Islet precursor cell (in vitro differentiated cells): ENCODE measurements around the gene NEK2.
A peak's percentile ranks its signal among the peaks of the same experiment; 100 is the strongest.
"Not testable (repeated sequence)": the region's sequence is repeated elsewhere in the genome, so short reads cannot be mapped to it uniquely, and the experiment has no call there.

Experiments
- DNase-seq: peaks from one replicate; pipeline ENCODE4 v3.0.0-alpha.2; 2018

The NEK2 gene

DNA sequence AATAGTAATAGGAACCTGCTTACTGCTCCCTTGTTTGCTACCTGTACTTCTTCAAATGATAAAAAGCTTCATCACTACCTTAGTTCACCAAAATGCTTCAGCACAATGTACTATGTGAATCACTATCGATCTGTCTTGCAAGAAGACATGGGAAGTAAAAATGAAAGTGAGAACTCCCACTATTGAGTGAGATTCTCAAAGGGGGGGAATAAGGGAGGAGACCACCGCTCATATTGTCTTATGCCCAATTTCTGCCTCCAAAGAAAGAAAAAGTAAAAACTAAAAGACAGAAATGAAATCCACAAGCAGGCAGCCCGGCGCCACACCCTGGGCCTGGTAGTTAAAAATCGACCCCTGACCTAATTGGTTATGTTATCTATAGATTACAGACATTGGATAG, 18.5 kb upstream of the NEK2 start:
- DNase-seq = not testable (repeated sequence)

DNA sequence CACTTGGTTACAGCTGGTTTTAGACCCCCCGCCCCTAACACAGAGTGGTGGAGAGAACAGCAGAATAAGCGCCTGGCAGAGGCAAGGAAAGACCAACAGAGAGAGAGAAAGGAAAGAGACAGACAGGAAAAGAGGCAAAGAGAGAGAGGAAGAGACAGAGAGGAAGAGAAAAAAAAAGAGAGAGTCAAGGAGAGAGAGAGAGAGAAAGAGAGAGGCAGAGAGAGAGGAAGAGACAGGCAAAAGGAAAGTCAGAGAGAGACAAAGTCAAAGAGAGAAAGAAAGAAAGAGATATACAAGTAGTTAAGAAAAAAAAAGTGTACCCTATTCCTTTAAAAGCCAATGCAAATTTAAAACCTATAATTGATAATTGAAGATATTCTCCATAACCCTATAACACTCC, 13.0 kb upstream of the NEK2 start:
- DNase-seq = no peak

DNA sequence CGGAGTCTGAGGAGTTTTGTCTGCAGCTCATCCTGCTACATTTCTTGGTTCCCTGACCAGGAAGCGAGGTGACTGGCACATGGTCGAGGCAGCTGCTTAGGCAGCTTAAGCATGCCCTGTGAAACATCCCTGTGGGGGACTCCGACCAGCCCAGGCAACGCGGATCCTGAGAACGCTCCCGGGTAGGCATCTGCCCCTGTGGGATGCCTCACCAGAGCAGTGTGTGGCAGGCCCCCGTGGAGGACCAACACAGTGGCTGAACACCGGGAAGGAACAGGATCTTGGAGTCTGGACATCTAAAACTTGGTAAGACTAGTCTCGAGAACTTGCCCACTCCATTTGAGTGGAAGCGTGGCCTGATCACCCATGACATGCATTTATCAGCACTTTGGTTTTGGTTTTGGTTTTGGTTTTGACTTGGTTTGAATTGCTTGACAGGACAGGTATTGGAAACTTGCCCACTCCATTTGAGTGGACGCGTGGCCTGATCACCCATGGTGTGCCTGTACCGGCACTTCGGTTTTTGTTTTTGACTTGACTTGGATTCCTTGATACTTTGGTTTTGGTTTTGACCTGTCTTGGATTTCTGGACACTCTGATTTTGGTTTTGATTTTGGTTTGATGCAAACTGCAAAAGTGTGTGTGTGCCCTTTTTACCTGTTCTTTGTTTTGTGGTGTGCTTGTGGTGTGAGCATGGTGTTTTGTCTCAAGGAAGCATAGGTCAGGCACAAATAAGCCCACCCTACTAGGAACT, 12.2 kb upstream of the NEK2 start:
- no peak for DNase-seq

DNA sequence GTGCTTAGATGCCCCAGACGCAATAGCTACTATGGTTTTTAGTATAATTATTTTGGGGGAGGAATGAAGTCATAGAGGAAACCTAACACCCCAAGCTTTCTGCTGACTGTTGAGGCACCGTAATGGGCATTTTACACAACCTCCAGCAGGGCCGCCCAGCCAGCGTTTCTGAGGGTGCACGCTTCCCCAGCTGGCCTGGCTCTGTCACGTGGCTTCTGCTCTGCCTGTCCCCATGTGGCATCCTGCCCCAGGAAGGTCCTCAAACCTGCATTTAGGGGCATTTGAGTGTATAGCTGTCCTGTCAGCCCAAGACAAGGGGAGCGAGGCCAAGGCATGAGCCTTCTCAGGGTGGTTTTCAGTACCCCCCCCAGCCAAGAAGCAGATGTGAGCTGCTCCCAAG, 10.4 kb upstream of the NEK2 start:
- DNase-seq = no peak

DNA sequence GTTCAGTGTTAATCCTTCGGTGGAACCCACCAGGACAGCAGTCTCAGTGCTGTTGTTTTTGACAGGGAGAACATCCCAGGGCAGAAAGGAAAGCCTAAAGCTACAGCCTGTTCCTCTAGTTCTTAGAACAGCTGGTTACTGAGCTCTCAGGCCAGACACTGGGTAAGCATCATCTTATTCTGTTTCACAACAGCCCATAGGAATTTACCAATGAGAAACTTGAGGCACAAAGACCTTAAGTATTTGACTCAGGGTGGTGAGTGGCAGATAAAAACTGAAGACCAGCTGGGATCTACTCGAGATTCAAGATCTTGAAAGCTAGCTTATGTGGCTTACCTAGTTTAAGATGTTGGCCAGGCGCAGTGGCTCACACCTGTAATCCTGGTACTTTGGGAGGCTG, 9.4 kb upstream of the NEK2 start:
- DNase-seq = no peak

DNA sequence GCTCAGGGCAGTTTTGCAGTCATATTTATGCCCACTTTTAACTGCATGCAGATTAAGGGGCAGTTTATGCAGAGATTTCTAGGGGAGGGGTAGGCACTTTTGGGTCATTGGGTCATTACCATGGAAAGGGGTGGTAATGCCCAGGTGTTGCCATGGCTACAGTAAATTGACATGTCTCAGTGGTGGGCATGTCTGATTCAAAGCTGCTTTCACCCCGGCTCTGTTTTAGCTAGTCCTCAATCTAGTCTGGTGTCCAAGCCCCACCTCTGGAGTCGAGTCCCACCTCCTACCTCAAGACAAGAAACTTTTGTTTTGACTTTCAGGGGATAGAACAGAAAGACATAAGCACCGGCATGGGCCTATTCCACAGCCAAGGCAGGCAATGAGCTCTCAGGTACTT, 8.9 kb upstream of the NEK2 start:
- no peak for DNase-seq

DNA sequence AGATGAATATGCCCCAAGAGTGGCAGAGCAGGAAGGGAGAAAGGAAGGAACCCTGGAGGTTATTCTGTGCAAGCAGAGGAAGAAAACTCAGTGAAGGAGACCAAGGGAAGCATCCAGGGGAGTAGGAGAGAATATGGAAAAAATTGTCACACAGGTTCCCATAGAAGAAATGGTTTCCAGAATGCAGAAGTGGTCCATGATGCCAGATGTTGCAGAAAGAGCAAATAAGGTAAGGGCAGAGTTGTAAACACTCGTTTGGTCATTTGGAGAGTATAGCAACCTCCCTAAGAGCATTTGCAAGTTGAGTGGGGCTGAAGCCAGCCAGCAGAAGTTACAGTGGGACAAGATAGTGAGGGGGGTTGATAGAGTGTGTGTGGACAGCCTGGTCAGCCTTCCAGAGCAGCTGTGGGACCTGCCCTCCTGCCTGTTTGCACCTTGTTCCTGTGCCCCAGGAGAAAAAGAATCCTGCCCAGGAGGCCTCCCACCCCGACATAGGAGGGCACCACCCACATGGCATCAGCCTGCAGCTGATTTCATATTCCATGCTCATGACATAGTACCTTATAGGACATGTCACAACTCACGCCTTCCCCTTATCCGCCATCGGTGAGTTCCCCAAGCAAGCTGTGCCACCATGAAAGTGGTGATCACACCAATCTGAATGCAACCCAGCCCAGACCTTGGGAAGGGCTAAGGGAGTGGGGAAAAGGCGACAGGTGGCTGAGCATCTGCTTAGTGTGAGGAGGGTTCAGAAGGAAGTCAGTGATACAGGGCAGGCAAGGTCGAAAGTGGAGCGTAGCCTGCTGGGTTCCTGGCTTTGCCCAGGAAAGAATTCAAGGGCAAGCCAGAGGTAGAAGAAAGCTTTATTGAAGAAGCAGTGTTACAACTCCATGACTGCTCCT, 8.2 kb upstream of the NEK2 start:
- DNase-seq = no peak

DNA sequence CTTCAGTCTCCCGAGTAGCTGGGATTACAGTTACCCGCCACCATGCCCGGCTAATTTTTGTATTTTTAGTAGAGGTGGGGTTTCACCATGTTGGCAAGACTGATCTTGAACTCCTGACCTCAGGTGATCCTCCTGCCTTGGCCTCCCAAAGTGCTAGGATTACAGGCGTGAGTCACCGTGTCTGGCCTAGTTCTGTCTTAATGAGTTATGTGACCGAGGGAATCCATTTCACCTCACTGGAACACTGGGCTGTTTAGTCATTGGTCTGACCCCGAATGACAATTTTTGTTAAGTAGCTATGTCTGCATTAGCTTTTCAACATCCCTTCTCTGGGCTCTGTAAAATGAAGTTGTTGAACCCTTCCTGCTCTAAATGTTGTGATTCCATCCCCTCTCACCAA, 6.8 kb upstream of the NEK2 start:
- DNase-seq = not testable (repeated sequence)

DNA sequence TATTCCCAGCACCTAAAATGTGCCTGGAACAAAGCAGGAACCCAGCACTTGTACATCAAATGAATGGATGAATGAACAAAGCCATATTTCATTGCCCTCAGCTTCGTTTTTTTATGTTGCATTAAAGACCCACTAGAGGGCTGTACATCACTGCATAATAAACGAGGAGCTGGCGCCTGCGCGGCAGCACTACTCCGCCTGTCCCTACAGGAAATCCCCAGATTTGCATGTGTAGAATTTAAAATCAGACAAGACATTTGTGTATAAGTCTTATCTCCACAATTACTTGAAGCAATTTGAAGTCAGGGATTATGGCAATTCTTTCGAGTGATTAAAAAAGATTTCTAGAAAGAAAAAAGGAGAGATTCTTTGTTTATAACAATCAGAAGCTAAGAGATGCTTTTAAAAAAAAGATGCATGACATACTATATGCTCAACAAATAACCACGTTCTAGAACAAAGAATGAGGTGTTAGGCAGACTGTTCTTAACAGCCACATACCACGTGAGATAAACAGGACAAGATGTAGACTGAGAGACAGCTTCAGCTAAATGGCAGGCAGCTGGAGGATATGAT, 5.4 kb upstream of the NEK2 start:
- peak; percentile 83 for DNase-seq

DNA sequence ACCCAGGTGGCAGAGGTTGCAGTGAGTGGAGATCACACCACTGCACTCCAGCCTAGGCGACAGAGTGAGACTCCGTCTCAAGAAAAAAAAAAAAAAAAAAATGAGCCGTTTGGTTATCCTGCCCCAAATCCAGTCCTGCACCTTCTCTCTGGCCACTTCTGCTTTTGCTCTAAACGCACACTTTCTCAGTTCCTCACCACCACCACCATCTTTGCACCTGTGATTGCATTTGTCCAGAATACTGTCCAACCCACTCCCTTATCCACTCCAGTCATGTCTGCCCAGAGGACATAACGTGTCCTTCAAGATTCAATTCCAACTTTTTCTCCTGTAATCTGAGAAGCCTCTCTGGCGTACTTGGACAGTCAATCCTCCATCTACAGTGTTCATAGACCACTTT, 2.2 kb upstream of the NEK2 start:
- DNase-seq = no peak

DNA sequence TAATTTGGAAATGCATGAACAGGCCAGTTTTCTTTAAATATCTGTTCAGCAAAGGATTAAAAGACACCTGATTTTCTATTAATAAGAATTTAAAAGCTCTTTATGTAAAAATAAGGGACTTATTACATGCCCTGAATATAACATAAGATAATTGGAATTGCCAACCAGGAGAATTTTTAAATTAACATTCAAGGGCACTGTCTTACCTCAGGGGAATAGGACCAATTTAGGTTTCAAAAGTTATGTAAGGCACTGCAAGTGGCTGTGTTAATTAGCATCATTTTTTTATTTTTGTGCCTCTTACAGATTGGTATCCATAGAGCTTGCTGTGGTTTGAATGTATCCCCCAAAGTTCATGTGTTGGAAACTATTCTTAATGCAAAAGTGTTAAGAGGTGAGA, 1.3 kb upstream of the NEK2 start:
- no peak for DNase-seq

DNA sequence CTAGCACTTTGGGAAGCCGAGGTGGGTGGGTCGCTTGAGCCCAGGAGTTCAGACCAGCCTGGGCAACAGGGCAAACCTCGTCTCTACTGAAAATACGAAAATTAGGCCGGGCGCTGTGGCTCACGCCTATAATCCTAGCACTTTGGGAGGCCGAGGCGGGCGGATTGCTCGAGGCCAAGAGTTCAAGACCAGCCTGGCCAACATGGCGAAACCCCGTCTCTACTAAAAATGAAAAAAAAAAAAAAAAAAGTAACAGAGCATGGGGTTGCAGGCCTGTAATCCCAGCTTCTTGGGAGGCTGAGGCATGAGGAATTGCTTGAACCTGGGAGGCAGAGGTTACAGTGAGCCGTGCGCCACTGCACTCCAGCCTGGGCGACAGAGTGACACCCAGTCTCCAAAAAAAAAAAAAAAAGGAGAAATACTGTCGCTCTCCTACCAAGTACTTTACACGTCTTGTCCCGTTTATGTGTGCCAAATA, 724 bp upstream of the NEK2 start:
- DNase-seq = no peak

DNA sequence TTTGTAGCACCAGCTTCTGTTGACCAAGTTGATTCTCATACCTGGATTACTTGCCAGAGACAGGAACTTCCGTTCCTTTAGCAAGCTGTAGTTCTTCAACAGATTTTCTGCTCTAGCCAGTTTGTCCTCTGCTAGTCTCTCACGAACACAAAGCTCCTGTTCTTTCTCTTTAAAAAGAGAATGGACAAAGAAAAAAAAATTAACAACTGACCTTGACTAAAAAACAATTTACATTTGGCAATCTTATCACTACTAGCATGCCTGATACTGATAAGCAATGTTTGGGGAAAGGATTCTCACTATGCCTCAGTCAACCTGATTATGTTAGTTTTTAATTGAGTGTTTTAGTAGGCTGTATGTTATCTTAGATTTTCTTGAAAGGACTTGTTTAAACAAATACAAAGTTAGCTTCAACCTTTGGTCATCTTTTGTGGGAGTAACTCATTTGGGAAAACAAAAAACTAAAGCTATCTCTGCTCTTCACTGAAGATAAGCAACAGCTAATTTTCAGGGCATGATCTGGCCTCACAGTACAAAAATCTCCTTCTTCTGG, 8.3 kb downstream of the NEK2 start:
- no peak for DNase-seq

DNA sequence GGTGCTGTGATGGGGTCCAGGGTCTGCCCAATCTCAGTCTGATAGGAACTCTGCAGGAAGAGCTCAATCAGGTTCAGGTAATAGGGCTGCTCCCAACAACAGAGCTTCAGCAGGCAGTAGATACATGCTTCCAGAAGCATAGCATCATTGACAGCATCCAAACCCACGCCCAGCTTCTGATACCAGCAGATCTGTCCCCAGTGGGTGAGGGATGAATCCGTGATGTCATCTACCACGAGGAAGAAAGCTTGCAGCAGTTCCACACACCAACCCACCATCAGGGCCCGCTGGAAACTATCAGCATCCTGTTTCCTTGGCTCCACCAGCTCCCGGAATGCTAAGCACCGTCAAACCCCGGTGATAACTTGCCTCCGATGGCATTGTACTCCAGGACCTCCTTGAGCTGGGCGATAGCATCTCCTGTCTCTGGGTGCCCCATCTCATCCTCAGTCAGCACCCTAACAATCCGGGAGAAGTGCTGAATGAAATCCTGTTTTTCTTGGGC, 14.7 kb downstream of the NEK2 start:
- DNase-seq = no peak

DNA sequence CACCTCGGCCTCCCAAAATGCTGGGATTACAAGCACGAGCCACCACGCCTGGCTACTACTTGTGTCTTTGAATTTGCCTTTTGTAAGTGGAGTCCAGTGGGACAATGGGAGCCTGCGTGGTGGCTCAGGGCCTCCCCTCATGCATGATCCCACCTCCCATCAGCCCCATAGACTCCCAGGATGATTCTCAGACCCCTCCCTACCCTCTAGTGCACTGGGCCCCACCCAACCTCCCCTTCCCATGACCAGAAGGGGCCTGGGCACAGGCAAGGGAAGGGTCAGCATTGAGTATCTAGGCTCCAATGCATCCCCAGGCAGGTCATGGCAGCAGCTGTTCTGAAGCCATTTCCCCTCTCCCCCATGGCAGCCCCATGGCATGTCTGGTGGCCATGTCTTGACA, 18.7 kb downstream of the NEK2 start:
- no peak for DNase-seq

DNA sequence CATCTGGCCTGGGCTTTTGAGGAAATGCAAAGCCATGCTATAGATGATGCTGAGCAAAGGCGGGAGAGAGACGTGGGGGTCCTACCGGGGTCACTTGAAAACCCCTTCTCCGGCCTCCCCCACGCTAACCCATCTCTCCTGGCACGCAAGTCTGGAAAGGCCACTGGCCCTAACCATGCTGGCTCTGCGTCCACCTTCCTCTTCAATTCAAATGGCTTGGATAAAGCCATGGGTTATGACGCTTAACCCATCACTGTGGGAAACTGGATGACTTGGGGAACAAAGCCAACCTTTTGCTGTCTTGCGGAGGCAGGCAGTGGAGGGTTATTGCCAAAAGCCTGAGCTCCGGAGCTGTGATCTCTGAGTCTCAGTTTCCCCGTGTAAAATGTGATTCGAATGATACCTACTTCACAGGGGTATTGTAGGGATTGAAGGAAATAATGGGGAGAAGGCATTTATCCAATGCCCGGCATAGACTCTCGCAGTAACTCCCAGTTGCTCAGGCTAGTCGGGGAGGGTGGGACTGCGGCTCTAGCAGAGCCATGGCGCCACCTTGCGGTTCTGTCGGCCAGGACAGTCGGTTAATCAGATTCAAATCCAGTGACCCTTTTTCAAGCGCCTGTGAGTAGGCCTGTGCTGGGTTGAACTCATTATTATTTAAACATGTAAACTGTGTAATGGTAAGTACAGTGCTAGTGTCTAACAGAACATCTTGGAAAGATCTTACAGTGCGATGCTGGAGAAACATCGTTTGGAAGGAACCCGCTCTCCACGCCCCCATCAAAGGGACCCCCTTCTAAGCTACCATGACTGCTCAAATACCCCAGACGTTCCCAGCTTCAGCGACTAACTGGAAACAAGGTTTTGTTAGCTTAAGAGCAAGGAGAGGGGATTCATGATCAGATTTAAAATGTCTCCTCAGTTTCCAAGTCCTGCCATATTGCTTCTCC, 20.3 kb downstream of the NEK2 start:
- peak; percentile 91 for DNase-seq

DNA sequence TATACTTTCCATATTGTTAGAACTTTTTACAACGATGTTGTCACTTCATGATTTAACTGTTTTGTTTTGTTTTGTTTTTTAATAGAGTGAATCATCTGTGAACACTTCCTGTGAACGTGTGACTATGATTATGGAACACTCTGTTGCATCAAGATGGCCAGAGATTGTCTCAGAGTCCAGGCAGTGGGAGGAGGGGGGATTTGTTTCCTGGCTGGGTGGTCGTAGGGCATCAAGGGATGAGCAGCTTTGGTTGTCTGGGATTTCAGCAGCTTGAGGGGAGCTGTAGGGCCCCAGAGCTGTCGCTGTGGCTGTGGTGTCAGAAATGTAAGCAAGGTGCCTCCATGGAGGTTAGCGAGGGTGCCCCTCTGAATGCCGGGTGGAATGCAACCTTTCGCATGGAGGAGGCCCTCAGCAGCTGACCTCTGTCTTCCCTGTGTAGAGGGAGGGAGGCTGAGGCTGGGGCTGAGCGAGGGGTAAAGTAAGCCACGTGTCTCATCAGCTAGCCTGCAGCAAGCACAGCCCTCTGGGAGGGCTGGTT, 21.4 kb downstream of the NEK2 start:
- no peak for DNase-seq

DNA sequence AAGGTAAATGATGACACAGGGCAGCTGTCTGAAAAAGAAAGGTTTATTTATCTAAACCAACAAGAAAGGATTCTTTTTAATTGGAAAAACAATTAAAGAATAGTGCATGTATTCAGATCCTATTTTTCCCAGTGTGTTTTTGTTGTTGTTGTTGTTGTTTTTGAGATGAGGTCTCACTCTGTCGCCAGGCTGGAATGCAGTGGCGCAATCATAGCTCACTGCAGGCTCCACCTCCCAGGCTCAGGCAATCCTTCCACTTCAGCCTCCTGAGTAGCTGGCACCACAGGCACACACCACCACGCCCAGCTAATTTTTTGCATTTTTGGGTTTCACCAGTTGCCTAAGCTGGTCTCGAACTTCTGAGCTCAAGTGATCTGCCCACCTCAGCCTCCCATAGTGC, 22.1 kb downstream of the NEK2 start:
- peak; percentile 71 for DNase-seq

DNA sequence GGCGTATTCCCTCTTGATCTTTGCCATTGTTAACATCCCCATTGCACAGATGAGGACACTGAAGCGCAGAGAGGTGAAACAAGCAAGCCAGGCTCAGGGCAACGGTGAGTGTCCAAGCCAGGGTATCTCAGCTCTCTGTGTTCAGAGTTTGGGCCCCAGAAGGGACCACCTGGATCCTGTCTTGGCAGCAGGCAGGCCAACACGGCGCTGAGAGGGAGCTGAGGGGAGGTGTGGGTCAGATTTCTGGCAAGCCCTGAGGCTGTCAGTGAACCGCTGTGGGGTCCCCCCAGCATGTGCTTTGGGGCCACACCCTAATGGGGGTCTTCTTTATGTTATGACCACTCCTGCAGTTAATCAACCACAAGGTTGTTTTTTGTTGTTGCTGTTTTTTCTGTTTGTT, 23.1 kb downstream of the NEK2 start:
- no peak for DNase-seq

DNA sequence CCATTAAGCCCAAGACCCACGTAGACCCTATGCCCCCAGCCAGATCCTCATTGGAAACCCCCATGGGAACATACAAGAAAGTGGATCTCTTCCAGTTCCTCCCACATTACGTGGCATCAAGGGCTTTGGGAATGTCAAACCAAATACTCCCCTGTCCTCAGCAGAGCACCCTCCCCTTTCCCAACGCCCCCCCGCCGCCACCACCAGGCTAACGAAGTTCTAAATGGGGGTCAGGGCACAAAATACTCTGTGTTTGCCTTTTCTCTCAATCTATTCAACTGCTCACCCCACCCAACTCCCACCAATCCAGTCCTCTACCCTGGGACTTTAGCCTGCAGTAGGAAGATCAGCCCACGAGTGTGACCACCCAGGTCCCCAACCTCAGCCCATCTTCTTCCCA, 24.5 kb downstream of the NEK2 start:
- no peak for DNase-seq

DNA sequence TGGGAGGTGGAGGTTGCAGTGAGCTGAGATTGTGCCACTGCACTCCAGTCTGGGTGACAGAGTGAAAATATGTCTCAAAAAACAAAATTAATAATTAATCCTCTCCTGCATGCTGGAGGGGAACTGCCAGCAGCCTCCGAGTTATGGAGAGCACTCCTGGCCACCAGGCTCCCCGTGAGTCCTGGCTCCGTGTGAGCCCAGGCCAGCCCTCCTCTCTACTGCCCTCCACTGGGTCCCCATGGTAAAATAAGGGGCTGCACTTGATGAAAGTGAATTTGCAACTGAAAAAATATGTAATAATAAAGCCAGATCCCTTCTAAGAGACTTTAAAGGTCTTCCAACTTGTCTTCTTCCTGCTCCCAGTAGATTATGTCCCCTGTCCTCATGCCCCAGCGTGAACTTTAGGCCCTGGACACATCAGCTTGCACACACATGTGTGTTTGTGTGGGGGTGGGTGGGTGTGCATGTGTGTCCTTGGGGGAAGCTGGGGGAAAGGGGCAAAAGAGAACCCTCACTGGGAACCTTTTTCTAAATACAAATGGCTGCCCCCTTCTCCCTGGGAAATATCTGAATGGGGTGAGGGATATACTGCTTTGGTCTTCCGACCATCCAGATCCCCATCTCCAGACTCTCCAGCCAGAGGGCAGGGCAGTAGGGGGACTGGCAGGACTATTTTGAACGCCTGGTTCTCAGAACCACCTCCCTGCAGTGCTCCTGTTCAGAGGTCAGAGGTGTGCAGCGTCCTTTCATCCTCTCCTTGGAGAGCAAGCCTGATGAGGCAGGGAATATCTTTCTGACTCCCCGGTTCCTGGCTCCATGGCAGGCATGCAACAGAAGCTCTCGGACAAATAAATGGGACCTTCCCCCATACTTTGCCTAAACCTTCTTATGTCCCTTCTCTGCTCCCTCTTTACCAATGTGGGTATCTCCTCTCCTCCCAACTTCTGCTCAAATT, 26.2 kb downstream of the NEK2 start:
- no peak for DNase-seq
